Measurements from ENCODE around the gene NCAM2.

NCAM2 gene

GRCh38 chr21:21039624-21040170 is 41.5 kb downstream of the NCAM2 start:
- no peak overlapping the region for H3K4me3 ChIP-seq (ENCODE audit: low read length)
- DNase-seq (ENCODE audit: low read depth), result no peak
- TF ChIP-seq, protein P1, sequence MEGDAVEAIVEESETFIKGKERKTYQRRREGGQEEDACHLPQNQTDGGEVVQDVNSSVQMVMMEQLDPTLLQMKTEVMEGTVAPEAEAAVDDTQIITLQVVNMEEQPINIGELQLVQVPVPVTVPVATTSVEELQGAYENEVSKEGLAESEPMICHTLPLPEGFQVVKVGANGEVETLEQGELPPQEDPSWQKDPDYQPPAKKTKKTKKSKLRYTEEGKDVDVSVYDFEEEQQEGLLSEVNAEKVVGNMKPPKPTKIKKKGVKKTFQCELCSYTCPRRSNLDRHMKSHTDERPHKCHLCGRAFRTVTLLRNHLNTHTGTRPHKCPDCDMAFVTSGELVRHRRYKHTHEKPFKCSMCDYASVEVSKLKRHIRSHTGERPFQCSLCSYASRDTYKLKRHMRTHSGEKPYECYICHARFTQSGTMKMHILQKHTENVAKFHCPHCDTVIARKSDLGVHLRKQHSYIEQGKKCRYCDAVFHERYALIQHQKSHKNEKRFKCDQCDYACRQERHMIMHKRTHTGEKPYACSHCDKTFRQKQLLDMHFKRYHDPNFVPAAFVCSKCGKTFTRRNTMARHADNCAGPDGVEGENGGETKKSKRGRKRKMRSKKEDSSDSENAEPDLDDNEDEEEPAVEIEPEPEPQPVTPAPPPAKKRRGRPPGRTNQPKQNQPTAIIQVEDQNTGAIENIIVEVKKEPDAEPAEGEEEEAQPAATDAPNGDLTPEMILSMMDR (IDR thresholded peaks at IDR 0.05; ENCODE audit: insufficient read depth, low read depth, low read length, missing control alignments), result no peak

DNA sequence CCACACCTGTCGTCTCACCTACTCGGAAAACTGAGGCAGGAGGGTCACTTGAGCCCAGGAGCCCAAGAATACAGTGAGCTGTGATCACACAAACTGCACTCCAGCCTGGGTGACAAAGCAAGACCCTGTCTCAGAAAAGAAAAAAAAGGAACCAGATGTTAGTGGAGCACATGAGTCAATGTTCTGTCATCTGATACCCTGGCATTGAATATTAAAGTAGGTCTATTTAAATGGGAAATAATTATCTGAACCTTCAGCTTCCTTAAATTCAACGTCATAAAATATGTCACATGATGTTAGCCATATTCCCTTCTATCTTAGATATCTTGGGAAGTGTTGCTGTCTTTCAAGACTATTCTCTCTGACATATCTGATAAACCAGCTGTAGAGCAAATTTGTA is 47.3 kb downstream of the NCAM2 start:
- H3K4me3 ChIP-seq (ENCODE audit: low read length), result no peak overlapping the region
- DNase-seq (ENCODE audit: low read depth), result no peak
- TF ChIP-seq, protein P1 (IDR thresholded peaks at IDR 0.05; ENCODE audit: insufficient read depth, low read depth, low read length, missing control alignments), result no peak

GRCh38 chr21:21046063-21046462 is 47.9 kb downstream of the NCAM2 start:
- no peak for DNase-seq (ENCODE audit: low read depth)
- TF ChIP-seq, protein P1 (IDR thresholded peaks at IDR 0.05; ENCODE audit: insufficient read depth, low read depth, low read length, missing control alignments), result no peak

DNA sequence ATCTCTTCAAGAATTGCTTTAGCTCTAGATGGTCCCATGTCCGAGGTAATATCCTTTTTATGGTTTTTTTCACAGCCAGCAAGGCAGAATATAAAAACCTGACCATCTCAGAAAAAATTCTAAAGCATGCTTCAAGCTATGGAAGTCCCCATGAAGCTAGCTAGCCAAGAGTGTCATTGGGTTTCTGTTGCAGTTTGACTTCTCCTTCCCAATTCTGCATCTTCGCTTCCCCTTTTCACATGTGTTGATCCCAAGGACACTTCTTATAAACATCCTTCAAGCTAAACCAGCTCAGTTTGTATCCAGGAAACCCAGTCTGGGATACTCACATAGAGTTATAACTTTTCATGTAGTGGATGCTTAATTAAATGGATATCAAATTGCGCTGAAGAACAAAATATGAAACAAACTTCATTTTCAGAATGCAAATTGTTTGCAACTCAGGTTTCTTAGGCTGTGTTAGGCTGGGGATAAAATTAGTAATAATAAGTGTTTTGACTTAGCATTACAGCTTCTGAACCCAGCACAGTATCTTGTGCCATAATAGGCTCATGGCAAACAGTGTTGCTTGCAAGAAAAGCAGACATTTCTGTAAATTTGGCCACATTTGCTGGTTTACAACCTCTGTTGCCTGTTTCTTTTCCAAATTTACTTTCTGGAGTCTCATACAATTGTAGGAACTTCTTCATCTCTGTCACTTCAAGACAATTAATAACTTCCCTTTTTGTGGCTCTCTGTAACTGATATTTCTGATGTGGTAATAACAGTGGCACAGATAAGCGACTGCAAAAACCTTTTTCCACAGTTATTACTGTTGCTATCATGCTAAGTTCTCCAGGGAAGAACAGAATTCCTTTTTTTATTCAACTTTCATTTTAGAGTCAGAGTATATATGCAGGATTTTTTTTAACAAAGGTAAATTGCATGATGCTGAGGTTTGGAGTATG is 53.2 kb downstream of the NCAM2 start:
- no peak overlapping the region for H3K4me3 ChIP-seq (ENCODE audit: low read length)
- DNase-seq (ENCODE audit: low read depth), result no peak
- TF ChIP-seq, protein P1 (IDR thresholded peaks at IDR 0.05; ENCODE audit: insufficient read depth, low read depth, low read length, missing control alignments), result no peak

More at GRCh38 chr21:21046063-21046462, 47.9 kb downstream of the NCAM2 start:
- H3K4me3 ChIP-seq (ENCODE audit: low read length), result no peak overlapping the region

DNA sequence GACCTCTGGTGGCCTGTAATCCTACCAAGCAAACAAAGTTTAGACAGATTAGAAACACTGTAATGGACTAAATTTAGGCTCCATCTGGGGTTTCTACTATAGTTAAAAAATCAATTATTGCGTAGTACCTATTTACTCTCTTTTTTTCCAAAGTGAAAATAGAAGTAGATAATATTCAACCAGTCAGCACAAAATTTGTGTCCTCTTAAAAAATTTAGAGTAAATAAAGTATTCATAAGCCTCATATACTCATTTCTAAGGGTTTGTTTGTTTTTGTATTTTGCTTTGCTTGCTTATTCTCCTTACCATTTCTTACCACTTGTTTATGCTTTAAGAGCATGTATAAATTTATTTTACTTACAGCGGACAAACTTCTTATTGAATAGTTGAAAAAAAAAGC is 54.5 kb downstream of the NCAM2 start:
- H3K4me3 ChIP-seq (ENCODE audit: low read length), result no peak overlapping the region
- DNase-seq (ENCODE audit: low read depth), result no peak
- TF ChIP-seq, protein P1 (IDR thresholded peaks at IDR 0.05; ENCODE audit: insufficient read depth, low read depth, low read length, missing control alignments), result no peak

DNA sequence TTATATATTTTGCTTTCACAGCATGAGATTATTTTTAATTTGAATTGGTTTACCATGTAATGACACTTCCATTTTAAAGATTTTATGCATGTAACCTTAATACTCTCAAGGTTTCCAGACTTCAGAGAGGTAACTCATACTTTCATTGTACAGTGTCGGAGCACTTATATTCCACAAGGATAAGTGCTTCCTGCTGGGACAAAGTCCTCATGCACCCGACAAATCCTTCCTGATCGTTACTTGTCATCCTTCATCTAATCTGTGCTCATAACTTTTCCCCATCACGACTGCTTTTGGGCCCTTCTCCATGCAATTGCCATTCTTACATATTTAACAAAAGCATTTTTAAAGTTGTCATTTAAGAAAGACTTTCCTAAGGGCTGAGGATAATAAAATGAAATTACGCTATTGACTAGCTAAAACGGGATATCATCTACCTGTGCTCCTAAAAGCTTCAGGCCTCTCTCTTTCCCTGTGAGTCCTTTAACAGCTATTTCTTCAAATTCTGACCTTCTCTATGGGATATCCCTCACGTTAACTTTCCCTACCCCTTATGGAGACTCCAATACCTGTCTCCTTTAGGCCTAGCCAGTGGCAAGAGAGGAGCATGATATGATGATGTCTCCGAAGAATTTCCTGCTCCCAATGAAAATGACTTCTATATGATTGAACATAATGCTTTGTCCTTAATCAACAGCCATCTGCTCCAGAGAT is 59.3 kb downstream of the NCAM2 start:
- no peak overlapping the region for H3K4me3 ChIP-seq (ENCODE audit: low read length)
- DNase-seq (ENCODE audit: low read depth), result no peak
- TF ChIP-seq, protein P1 (IDR thresholded peaks at IDR 0.05; ENCODE audit: insufficient read depth, low read depth, low read length, missing control alignments), result no peak
